ENCODE measurements around the gene NAPSA.
"Not testable (repeated sequence)": the region's sequence is repeated elsewhere in the genome, so short reads cannot be mapped to it uniquely, and the experiment has no call there.

NAPSA gene

GRCh38 chr19:50329926-50330294 lies 35.5 kb downstream of the NAPSA start:
- DNase-seq = not testable (repeated sequence)

GRCh38 chr19:50329146-50329925 lies 36.1 kb downstream of the NAPSA start, which contains the start of gene KCNC3:
KCNC3 (minus strand) TSS chr19:50329377; CDS start chr19:50329082, 295 bp downstream.
- DNase-seq = peak; percentile 95

DNA sequence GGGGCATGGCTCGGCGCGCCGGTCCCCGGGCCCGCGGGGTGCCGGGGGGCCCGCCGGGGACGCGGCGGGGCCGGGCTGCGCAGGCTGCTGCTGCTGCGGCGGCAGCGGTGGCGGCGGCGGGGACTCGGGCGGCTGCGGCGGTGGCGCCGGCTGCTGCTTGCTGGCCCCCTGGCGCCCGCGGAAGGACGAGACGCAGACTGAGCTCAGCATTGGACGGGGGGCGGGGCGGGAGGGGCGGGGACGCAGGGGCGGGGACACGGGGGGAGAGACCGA lies 36.6 kb downstream of the NAPSA start:
- no peak for DNase-seq

- DNase-seq = no peak
Measured at GRCh38 chr19:50328224-50328872, 37.1 kb downstream of the NAPSA start.

DNA sequence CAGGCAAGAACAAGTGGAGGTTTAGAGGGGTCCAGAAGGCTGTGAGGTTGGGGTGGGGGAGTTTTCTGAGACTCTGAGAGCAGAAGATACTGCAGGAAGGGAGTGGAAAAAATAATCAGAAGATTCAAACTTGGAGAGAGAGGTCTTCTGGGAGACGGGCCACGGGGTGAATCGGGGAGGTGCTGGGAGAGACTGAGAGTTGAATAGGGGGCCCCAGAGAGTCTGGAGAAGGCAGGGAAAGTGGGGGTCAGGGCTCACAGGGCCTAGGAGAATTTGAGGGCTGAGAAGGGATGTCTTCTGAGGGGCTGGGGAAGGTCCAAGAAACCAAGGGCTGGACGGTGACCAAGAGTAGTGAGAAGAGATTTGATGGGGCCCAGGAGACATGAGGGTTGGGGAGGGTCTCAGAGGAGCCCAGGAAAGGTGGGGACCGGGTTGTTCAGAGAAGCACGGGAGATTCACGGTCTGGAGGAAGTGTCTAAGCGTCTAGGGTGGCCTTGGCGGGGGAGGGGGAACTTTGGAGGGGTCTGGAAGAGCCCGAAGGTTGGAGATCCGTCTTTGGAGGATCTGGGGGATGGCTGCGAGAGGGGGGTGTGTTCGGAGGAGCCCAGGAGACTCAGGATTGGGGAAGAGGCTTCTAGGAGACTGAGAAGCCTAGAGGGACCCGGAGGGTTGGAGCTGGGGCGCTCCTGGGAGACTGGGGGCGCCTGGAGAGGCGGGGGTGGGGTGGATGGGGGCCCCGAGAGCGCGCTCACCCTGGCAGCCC lies 37.8 kb downstream of the NAPSA start:
- DNase-seq = no peak

DNA sequence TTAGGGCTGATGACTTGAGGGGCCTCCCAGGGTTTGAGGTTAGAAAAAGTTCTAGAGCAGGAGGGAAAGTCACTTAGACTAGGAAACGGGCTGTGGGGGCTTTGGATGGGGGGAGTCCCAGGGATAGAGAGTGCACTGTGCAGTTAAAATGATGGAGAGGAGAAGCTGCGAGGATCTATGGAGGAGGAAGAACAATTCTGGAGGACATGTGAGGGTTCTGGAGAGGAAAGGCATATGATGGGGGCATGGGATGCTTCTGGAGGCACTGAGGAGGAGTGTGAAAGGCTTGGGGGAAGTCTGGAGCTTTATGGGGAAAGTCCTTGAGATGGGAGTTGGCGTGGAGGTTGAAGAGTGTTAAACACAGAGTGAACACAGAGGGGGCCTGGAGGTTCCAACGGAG lies 38.4 kb downstream of the NAPSA start:
- no peak for DNase-seq

- DNase-seq = no peak
Measured at GRCh38 chr19:50326101-50326664, 39.3 kb downstream of the NAPSA start.

GRCh38 chr19:50325310-50326100 lies 39.9 kb downstream of the NAPSA start:
- DNase-seq = peak; percentile 68

DNA sequence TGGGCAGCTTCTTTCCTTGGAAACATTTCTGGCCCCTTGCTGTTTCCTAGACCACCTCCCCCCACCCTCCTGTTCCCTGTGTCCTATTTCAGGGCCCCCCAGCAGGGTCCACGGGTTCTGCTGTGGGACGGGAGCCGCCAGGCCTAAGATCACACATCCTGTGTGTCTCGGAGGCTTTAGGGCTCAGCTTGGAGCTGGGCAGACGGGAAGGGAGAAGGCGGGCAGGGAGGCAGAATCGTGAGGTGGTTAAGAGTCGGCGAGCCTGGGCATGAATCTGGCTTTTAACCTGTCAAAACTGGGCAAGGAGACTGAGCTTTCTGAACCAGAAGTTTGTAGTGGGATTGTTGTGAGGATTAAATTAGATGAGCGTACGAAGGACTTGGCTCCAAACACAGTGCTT lies 41.1 kb downstream of the NAPSA start:
- no peak for DNase-seq

GRCh38 chr19:50323782-50324133 lies 41.7 kb downstream of the NAPSA start:
- DNase-seq = no peak

- DNase-seq = no peak
Measured at GRCh38 chr19:50322931-50323781, 42.3 kb downstream of the NAPSA start.

GRCh38 chr19:50322234-50322633 lies 43.2 kb downstream of the NAPSA start:
- DNase-seq = no peak

DNA sequence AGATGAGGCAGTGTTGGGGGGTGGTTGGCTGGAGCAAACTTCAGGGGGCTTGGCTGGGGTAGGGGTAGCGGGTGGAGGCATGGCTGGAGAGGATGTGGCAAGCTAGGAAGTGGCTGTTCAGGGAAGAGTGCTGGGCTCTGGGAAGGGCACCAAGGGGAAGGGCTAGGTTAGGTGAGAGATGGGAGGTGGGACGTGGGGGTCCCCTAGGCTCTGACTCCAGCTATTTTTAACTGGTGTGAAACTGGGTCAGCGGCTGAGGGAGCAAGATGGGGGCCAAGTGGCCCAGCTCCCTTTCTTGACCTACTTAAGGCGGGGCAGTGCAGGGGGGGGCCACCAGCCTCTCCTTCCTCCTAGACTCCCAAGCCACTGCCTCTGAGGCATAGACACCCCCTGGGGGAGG lies 43.6 kb downstream of the NAPSA start:
- no peak for DNase-seq

DNA sequence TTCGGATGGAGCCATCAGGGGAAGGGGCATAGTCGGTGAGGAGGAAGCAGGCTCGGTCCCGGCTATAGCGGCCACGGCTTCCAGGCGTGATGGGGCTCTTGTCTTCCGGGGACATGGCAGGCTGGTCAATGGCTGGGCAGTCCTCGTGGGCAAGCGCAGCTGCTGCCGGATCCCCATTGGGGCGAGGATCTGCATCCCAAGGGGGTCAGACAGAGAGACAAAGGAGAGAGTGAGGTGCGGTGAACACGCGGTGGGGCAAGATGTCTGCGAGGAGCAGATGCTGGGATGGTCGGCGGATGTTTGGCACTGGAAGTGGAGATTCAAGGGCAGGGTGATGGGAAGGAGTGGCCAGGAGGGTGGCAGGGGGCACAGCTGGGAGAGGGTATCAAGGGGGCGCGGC lies 44.8 kb downstream of the NAPSA start:
- no peak for DNase-seq

DNA sequence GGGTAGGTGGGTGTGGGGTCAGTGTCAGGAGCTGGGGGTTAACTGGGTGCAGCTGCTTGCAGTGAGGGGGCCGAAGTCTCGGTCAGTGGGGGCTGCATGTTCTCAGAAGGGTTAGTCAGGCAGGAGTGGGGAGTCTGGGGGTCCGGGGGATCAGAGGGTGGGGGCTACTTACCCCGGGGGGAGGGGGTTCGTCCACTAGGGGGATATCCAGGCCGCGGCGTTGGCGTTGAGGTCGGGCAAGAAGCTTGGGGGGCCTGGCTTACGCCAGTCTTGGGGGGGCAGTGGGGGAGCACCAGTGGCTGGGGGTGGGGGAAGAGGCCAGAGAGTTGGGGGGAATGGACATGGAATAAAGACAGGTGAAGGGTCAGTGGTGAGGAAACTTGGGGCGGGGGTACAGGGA lies 45.4 kb downstream of the NAPSA start:
- no peak for DNase-seq

DNA sequence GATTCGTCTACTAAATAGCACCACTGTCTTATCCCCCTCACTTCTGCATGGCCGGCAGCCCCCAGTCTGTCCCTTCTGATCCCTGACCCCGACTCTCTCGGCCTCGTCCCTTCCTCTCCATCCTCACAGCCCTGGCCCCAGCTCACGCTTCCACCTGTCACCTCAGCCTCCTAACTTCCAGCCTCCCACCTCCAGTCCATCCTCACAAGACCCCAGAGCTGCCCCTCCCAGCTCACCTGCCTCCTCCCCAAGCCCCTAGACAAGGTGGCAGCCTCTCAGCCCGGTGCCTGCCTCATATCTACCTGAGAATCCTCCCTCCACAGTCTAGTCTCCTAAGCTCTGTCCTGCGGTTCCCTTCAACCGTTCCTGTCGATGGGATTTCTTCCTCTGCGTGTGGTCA lies 46.3 kb downstream of the NAPSA start:
- no peak for DNase-seq

DNA sequence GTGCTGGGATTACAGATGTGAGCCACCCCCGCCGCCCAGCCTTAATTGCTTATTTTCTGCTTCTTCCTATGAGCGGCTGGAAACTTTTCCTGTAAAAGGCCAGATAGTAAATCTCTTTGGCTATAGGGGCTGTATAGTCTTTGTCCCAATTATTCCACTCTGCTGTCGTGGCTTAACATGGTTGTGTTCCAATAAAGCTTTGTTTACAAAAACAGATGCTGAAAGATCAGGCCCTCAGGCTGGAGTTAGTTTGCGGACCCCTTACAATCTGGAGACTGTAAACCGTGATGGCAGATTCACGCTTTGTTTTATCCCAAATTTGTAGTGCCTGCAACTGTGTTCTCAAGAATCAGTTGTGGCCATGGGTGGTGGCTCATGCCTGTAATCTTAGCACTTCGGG lies 47.0 kb downstream of the NAPSA start:
- DNase-seq = no peak

GRCh38 chr19:50317115-50317514 lies 48.3 kb downstream of the NAPSA start:
- no peak for DNase-seq

GRCh38 chr19:50315773-50316448 lies 49.5 kb downstream of the NAPSA start:
- peak; percentile 17 for DNase-seq

- no peak for DNase-seq
Measured at GRCh38 chr19:50314724-50315708, 50.4 kb downstream of the NAPSA start.
